Coronary artery (tissue), 2 donors: Measurements from ENCODE around the gene SOAT2.
A peak's percentile ranks its signal among the peaks of the same experiment; 100 is the strongest.

ENCODE experiments used
- DNase-seq: peaks from one replicate; pipeline ENCODE4 v3.0.0-alpha.2; 2017; ENCODE audit warnings: low spot score
- H3K27ac ChIP-seq, 2 donors: fragments of 200-600 bp; sonication (generic); one replicate each; pipeline ENCODE4 v1.5.1; 2016 to 2019
- H3K4me3 ChIP-seq: fragments of 200-600 bp; sonication (generic); 2 replicates; pipeline ENCODE4 v1.5.1; 2016; ENCODE audit warnings: mild to moderate bottlenecking, moderate library complexity
- CTCF ChIP-seq: fragments of 200-600 bp; sonication (generic); IDR thresholded peaks from one replicate; pipeline ENCODE4 v1.5.1; 2019; ENCODE audit warnings: antibody characterized with exemption

Gene SOAT2

GRCh38 chr12:53145383-53146260 lies 42.3 kb downstream of the SOAT2 start:
- DNase-seq: no peak
- TF ChIP-seq CTCF: no peak
- no peak overlapping the region for H3K27ac ChIP-seq
- no peak overlapping the region for H3K4me3 ChIP-seq

- H3K27ac ChIP-seq: no peak overlapping the region
- no peak for DNase-seq
- no peak overlapping the region for H3K4me3 ChIP-seq
- TF ChIP-seq CTCF: no peak
Measured at GRCh38 chr12:53147181-53147580, 43.9 kb downstream of the SOAT2 start.

GRCh38 chr12:53147653-53148052 lies 44.4 kb downstream of the SOAT2 start:
- H3K4me3 ChIP-seq: no peak overlapping the region
- DNase-seq: no peak
- no peak overlapping the region for H3K27ac ChIP-seq
- no peak for TF ChIP-seq CTCF

- DNase-seq: no peak
- no peak overlapping the region for H3K4me3 ChIP-seq
- TF ChIP-seq CTCF: no peak
- no peak overlapping the region for H3K27ac ChIP-seq
Measured at GRCh38 chr12:53151039-53151438, 47.8 kb downstream of the SOAT2 start.

- Histone ChIP-seq H3K27ac (no peak overlapping the region), H3K4me3 (no peak overlapping the region)
- TF ChIP-seq CTCF: no peak
- DNase-seq: no peak
Measured at GRCh38 chr12:53152390-53152789, 49.1 kb downstream of the SOAT2 start.

- Histone ChIP-seq H3K4me3 (no peak overlapping the region), H3K27ac (peak overlapping the region; percentile 82 to 90)
- DNase-seq: peak; percentile 87
- peak; percentile 98 for TF ChIP-seq CTCF
Measured at GRCh38 chr12:53159195-53159839, 56.0 kb downstream of the SOAT2 start.

- DNase-seq: no peak
- H3K27ac ChIP-seq: peak overlapping the region in 1 of 2 donors; percentile 90
- TF ChIP-seq CTCF: no peak
- H3K4me3 ChIP-seq: no peak overlapping the region
Measured at GRCh38 chr12:53160000-53160399, 56.7 kb downstream of the SOAT2 start.
